Transverse colon (tissue), 4 donors: ENCODE results near the gene CCDC12.

ENCODE experiments used
- CTCF ChIP-seq, 5 experiments: fragments of 200-600 bp in 3 of 5; fragments of 450-650 bp in 2 of 5; sonication (generic) in 3 of 5; IDR thresholded peaks; 1 replicate in 2 of 5; 2 replicates in 3 of 5; pipeline ENCODE4 v1.5.1; 2016 to 2017; ENCODE audit warnings: antibody characterized with exemption in 5 of 5, inconsistent platforms in 3 of 5, mild to moderate bottlenecking in 2 of 5, moderate library complexity in 1 of 5
- POLR2AphosphoS5 ChIP-seq, 3 donors: sonication (generic); formaldehyde crosslinking; IDR thresholded peaks; one replicate each; pipeline ENCODE4 v1.6.1; 2016; ENCODE audit warnings: antibody characterized with exemption in 3 of 3

- TF ChIP-seq POLR2AphosphoS5 (IDR thresholded peaks at IDR 0.05) (no peak), CTCF (IDR thresholded peaks at IDR 0.05) (no peak)
Observed at GRCh38 chr3:47000922-47001730, 24.6 kb upstream of the CCDC12 start.
